Keratinocyte (primary cell): ENCODE results near the gene TBC1D30.

Experiments
- CTCF ChIP-seq, 3 experiments: IDR thresholded peaks in 1 of 3; conservative IDR thresholded peaks in 1 of 3; optimal IDR thresholded peaks in 1 of 3; 2 replicates in 2 of 3; 3 replicates in 1 of 3; pipeline versions ENCODE3 to v1.5.1; 2011; ENCODE audit warnings: low read length in 3 of 3, mild to moderate bottlenecking in 3 of 3, moderate library complexity in 2 of 3, control low read depth in 1 of 3, inconsistent platforms in 1 of 3; ENCODE audit not compliant: insufficient read depth in 2 of 3; ENCODE audit errors: extremely low read depth in 1 of 3
- EZH2 ChIP-seq: IDR thresholded peaks from one replicate; pipeline ENCODE4 v1.6.1; 2012; ENCODE audit warnings: inconsistent platforms, mild to moderate bottlenecking, low read length, moderate library complexity

GRCh38 chr12:64792128-64792527 lies 32.3 kb upstream of the TBC1D30 start:
- TF ChIP-seq CTCF (optimal IDR thresholded peaks at IDR 0.05 in 1 of 3, IDR thresholded peaks at IDR 0.05 in 1 of 3, conservative IDR thresholded peaks at IDR 0.05 in 1 of 3; ENCODE audit: extremely low read depth in 1 of 3, insufficient read depth in 2 of 3, low read length in 3 of 3) (no peak), EZH2 (no peak)
